Activated CD8-positive, alpha-beta T cell treated with anti-CD3 and anti-CD28 coated beads for 36 hours (primary cell): ENCODE measurements around the gene RCAN1. TPM values are rescaled to one million over a fixed set of nuclear protein-coding genes. Genes with fewer than 3 reads are reported as not detected.

ENCODE experiments used
- ATAC-seq: fragments of 200-7000 bp; cut with Tn5 transposase; one replicate; pipeline ENCODE4 v1.10.0; 2021; ENCODE audit warnings: mild to moderate bottlenecking, moderate library complexity
- CTCF ChIA-PET: fragments of 350-600 bp; sonication (Branson Sonifier 250); formaldehyde crosslinking; loops from one replicate; lab custom pipeline; 2021; ENCODE audit warnings: antibody characterized with exemption; lab: Charles Lee
- POLR2A ChIA-PET: fragments of 350-600 bp; sonication (Branson Sonifier 250); formaldehyde crosslinking; loops from one replicate; lab custom pipeline; 2021; ENCODE audit warnings: antibody characterized with exemption; lab: Charles Lee
- DNase-seq: peaks from one replicate; pipeline ENCODE4 v3.0.0-alpha.2; 2020
- H3K27ac Mint-ChIP-seq: one replicate; pipeline ENCODE4 v1.8.0; 2021; ENCODE audit warnings: mild to moderate bottlenecking, mixed read lengths
- H3K27me3 Mint-ChIP-seq: one replicate; pipeline ENCODE4 v1.8.0; 2021; ENCODE audit warnings: mixed read lengths
- H3K36me3 Mint-ChIP-seq: one replicate; pipeline ENCODE4 v1.8.0; 2021; ENCODE audit warnings: low read depth, mixed read lengths
- H3K4me1 Mint-ChIP-seq: one replicate; pipeline ENCODE4 v1.8.0; 2021; ENCODE audit warnings: low read depth, mixed read lengths
- H3K4me3 Mint-ChIP-seq: one replicate; pipeline ENCODE4 v1.8.0; 2021; ENCODE audit warnings: mild to moderate bottlenecking, moderate library complexity, mixed read lengths
- H3K9me3 Mint-ChIP-seq: one replicate; pipeline ENCODE4 v1.8.0; 2021; ENCODE audit warnings: mixed read lengths
- CTCF ChIP-seq: fragments of 200-600 bp; IDR thresholded peaks from one replicate; pipeline ENCODE4 v1.8.0; 2022; ENCODE audit warnings: antibody characterized with exemption, mild to moderate bottlenecking
- intact Hi-C: fragments of 100-400 bp; cut with micrococcal nuclease; formaldehyde crosslinking; loops from one replicate; pipeline ENCODE4 v1.10.0; 2022
- total RNA-seq, 2 experiments: library from RNA; stranded (reverse); gene quantifications; one replicate each; pipeline ENCODE4 v1.2.3, GENCODE V29; 2021

Gene RCAN1
- total RNA-seq, 2 experiments from 2014 or later, result 6.1 to 7.8 TPM

GRCh38 chr21:34603710-34604057 is 11.2 kb downstream of the RCAN1 start:
- Mint-ChIP-seq H3K36me3 (no peaks in the 10 kb centered on the region), H3K27me3 (no peaks in the 10 kb centered on the region)
- CTCF ChIA-PET, result interaction anchor here (0.8 to 4.1 kb wide), 26 partner anchors 9 to 256 kb away, joined by 3 to 37 read pairs (median 5); partner anchors contain the start of genes KCNE1 and RCAN1

GRCh38 chr21:34603002-34603709 is 11.8 kb downstream of the RCAN1 start:
- H3K27ac Mint-ChIP-seq, result no peak overlapping the region
- peak; percentile 88 for ATAC-seq
- no peaks in the 10 kb centered on the region for H3K27me3 Mint-ChIP-seq
- no peaks in the 10 kb centered on the region for H3K4me1 Mint-ChIP-seq
- ChIA-PET POLR2A (interaction anchor here (0.8 to 1.9 kb wide), 2 partner anchors 12 to 27 kb away, joined by 3 to 6 read pairs; no protein-coding TSS in a partner anchor), CTCF (interaction anchor here (0.8 to 4.1 kb wide), 32 partner anchors 8 to 255 kb away, joined by 3 to 37 read pairs (median 4); partner anchors contain the start of genes KCNE1 and RCAN1)
- H3K9me3 Mint-ChIP-seq, result no peaks in the 10 kb centered on the region
- DNase-seq, result peak; percentile 83
- TF ChIP-seq CTCF, result peak; percentile 81
- intact Hi-C loops, result no loop called here
- no peak overlapping the region for H3K4me3 Mint-ChIP-seq
- H3K36me3 Mint-ChIP-seq, result no peaks in the 10 kb centered on the region

More at GRCh38 chr21:34603710-34604057, 11.2 kb downstream of the RCAN1 start:
- intact Hi-C loops, result no loop called here
- no peak for ATAC-seq
- POLR2A ChIA-PET, result interaction anchor here (1.9 kb wide), 1 partner anchor 12 kb away, joined by 6 read pairs; no protein-coding TSS in a partner anchor
- H3K4me3 Mint-ChIP-seq, result no peak overlapping the region
- no peaks in the 10 kb centered on the region for H3K4me1 Mint-ChIP-seq
- H3K9me3 Mint-ChIP-seq, result no peaks in the 10 kb centered on the region
- no peak for DNase-seq
- no peak overlapping the region for H3K27ac Mint-ChIP-seq
- no peak for TF ChIP-seq CTCF

- no peaks in the 10 kb centered on the region for H3K27me3 Mint-ChIP-seq
- no peaks in the 10 kb centered on the region for H3K4me1 Mint-ChIP-seq
- POLR2A ChIA-PET, result interaction anchor here (0.8 to 1.9 kb wide), 2 partner anchors 11 to 25 kb away, joined by 3 to 6 read pairs; no protein-coding TSS in a partner anchor
- intact Hi-C loops, result no loop called here
- CTCF ChIA-PET, result interaction anchor here (0.8 to 4.1 kb wide), 17 partner anchors 9 to 234 kb away, joined by 3 to 37 read pairs (median 5); partner anchors contain the start of gene KCNE1
- no peak for TF ChIP-seq CTCF
- H3K36me3 Mint-ChIP-seq, result no peaks in the 10 kb centered on the region
- H3K9me3 Mint-ChIP-seq, result no peaks in the 10 kb centered on the region
- ATAC-seq, result no peak
- no peak for DNase-seq
- no peak overlapping the region for H3K27ac Mint-ChIP-seq
- H3K4me3 Mint-ChIP-seq, result no peak overlapping the region
Observed at GRCh38 chr21:34602061-34602460, 12.9 kb downstream of the RCAN1 start.

- Mint-ChIP-seq H3K36me3 (no peaks in the 10 kb centered on the region), H3K4me1 (no peaks in the 10 kb centered on the region), H3K27me3 (no peaks in the 10 kb centered on the region), H3K27ac (no peak overlapping the region), H3K9me3 (no peaks in the 10 kb centered on the region), H3K4me3 (no peak overlapping the region)
- no peak for ATAC-seq
- TF ChIP-seq CTCF, result no peak
- POLR2A ChIA-PET, result no interaction called here
- intact Hi-C loops, result no loop called here
- CTCF ChIA-PET, result no interaction called here
- DNase-seq, result no peak
Observed at GRCh38 chr21:34599534-34600101, 15.3 kb downstream of the RCAN1 start.

GRCh38 chr21:34598931-34599400 is 15.9 kb downstream of the RCAN1 start:
- Mint-ChIP-seq H3K4me1 (no peaks in the 10 kb centered on the region), H3K4me3 (no peak overlapping the region), H3K36me3 (no peaks in the 10 kb centered on the region), H3K27me3 (no peaks in the 10 kb centered on the region), H3K27ac (no peak overlapping the region), H3K9me3 (no peaks in the 10 kb centered on the region)
- intact Hi-C loops, result no loop called here
- CTCF ChIA-PET, result no interaction called here
- ATAC-seq (no peak), DNase-seq (no peak)
- TF ChIP-seq CTCF, result no peak
- POLR2A ChIA-PET, result no interaction called here
